Progenitor cell of endocrine pancreas (in vitro differentiated cells): ENCODE measurements around the gene GPI. TPM values are rescaled to one million over a fixed set of nuclear protein-coding genes. Genes with fewer than 3 reads are reported as not detected.
"Not testable (repeated sequence)": the region's sequence is repeated elsewhere in the genome, so short reads cannot be mapped to it uniquely, and the experiment has no call there.

Source experiments
- DNase-seq: peaks from one replicate; pipeline ENCODE4 v3.0.0; 2021; ENCODE audit warnings: low spot score; ENCODE audit not compliant: unreplicated experiment
- H3K27ac Mint-ChIP-seq: 2 replicates; pipeline ENCODE4 v1.8.0; 2021; ENCODE audit warnings: mild to moderate bottlenecking, moderate library complexity, mixed read lengths
- H3K27me3 Mint-ChIP-seq: 2 replicates; pipeline ENCODE4 v1.8.0; 2021; ENCODE audit warnings: mixed read lengths
- H3K36me3 Mint-ChIP-seq: 2 replicates; pipeline ENCODE4 v1.8.0; 2022; ENCODE audit warnings: mixed read lengths; ENCODE audit not compliant: insufficient read depth
- H3K4me1 Mint-ChIP-seq: 2 replicates; pipeline ENCODE4 v1.8.0; 2021; ENCODE audit warnings: low read depth, mixed read lengths
- H3K4me3 Mint-ChIP-seq: 2 replicates; pipeline ENCODE4 v1.8.0; 2021; ENCODE audit warnings: low read depth, mild to moderate bottlenecking, moderate library complexity, mixed read lengths
- H3K9me3 Mint-ChIP-seq: 2 replicates; pipeline ENCODE4 v1.8.0; 2021; ENCODE audit warnings: low read depth, mixed read lengths
- CTCF ChIP-seq: fragments of 200-600 bp; sonication (generic); IDR thresholded peaks from one replicate; pipeline ENCODE4 v1.5.0; 2021; ENCODE audit warnings: antibody characterized with exemption, mild to moderate bottlenecking; ENCODE audit not compliant: unreplicated experiment
- total RNA-seq: library from RNA; stranded (reverse); gene quantifications from 2 replicates; pipeline ENCODE4 v1.2.1, GENCODE V29; 2021

The GPI gene
- total RNA-seq, 1 donor from 2014 or later, result 147 TPM

DNA sequence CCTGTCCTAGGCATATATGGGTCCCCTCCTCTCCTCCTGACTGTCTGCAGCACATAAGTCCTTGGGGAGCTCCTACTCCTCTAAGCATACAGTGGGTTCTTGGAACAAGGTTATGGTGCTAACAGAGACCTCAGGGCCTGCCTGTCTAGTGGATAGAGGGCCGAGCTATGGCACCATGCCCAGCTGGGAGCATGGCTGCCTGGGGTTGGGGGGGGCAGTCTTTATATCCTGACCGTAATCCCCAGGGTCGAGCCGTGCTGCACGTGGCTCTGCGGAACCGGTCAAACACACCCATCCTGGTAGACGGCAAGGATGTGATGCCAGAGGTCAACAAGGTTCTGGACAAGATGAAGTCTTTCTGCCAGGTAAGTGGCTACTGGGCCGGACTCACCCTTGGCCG, 3.3 kb downstream of the GPI start:
- no peak for DNase-seq
- TF ChIP-seq CTCF, result no peak
- Mint-ChIP-seq H3K4me3 (peak overlapping the region; percentile 37), H3K27me3 (no peaks in the 10 kb centered on the region), H3K36me3 (peaks cover 9% of the 10 kb centered on the region), H3K27ac (no peak overlapping the region), H3K4me1 (peaks cover 11% of the 10 kb centered on the region), H3K9me3 (no peaks in the 10 kb centered on the region)

DNA sequence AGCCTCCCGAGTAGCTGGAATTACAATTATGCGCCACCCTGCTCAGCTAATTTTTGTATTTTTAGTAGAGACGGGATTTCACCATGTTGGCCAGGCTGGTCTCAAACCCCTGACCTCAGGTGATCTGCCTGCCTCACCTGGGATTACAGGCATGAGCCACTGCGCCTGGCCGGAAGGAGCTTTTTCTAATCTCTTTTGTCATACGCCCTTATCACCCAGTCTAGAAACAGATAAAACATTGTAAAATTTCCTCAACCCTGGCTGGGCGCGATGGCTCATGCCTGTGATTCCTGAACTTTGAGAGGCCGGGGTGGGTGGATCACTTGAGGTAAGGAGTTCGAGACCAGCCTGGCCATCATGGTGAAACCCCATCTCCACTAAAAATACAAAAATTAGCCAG, 4.2 kb downstream of the GPI start:
- H3K4me1 Mint-ChIP-seq, result peaks cover 11% of the 10 kb centered on the region
- peaks cover 13% of the 10 kb centered on the region for H3K36me3 Mint-ChIP-seq
- not testable (repeated sequence) for H3K9me3 Mint-ChIP-seq, H3K27ac Mint-ChIP-seq, H3K4me3 Mint-ChIP-seq, DNase-seq, H3K27me3 Mint-ChIP-seq

- Mint-ChIP-seq H3K4me1 (peaks cover 7% of the 10 kb centered on the region), H3K36me3 (peaks cover 15% of the 10 kb centered on the region), H3K27ac (no peak overlapping the region), H3K4me3 (no peak overlapping the region), H3K9me3 (no peaks in the 10 kb centered on the region), H3K27me3 (no peaks in the 10 kb centered on the region)
- DNase-seq, result no peak
- TF ChIP-seq CTCF, result no peak
Observed at GRCh38 chr19:34370117-34370516, 5.1 kb downstream of the GPI start.

- peaks cover 13% of the 10 kb centered on the region for H3K36me3 Mint-ChIP-seq
- no peak for TF ChIP-seq CTCF
- no peak overlapping the region for H3K27ac Mint-ChIP-seq
- no peak overlapping the region for H3K4me3 Mint-ChIP-seq
- H3K27me3 Mint-ChIP-seq, result no peaks in the 10 kb centered on the region
- DNase-seq, result no peak
- H3K9me3 Mint-ChIP-seq, result no peaks in the 10 kb centered on the region
- H3K4me1 Mint-ChIP-seq, result peaks cover 3% of the 10 kb centered on the region
Observed at GRCh38 chr19:34370983-34371382, 6.0 kb downstream of the GPI start.

- H3K36me3 Mint-ChIP-seq, result peaks cover 15% of the 10 kb centered on the region
- H3K4me3 Mint-ChIP-seq, result no peak overlapping the region
- H3K27me3 Mint-ChIP-seq, result no peaks in the 10 kb centered on the region
- no peaks in the 10 kb centered on the region for H3K4me1 Mint-ChIP-seq
- no peak overlapping the region for H3K27ac Mint-ChIP-seq
- no peaks in the 10 kb centered on the region for H3K9me3 Mint-ChIP-seq
- no peak for DNase-seq
- no peak for TF ChIP-seq CTCF
Observed at GRCh38 chr19:34373601-34374288, 8.7 kb downstream of the GPI start.

DNA sequence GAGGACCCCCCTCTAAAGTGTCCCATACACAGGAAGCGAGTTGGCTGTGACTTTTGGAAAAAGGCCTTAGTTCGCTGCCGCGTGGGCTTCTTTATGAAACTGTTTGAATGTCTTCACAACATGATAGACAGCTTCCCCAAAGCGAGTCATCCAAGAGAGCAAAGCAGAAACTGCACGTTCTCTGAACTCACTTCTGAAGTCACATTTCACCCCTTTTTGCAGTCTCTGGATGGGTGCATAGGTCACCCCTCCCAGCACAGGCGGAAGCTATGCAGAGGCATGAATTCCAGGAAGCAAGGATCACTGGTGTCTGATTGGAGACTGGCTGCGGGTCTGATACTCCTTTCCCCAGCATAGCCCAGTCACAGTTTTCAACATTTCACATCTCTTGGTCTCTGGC, 10.6 kb downstream of the GPI start:
- H3K27me3 Mint-ChIP-seq, result no peaks in the 10 kb centered on the region
- no peak for DNase-seq
- no peaks in the 10 kb centered on the region for H3K4me1 Mint-ChIP-seq
- TF ChIP-seq CTCF, result no peak
- no peak overlapping the region for H3K4me3 Mint-ChIP-seq
- H3K36me3 Mint-ChIP-seq, result peaks cover 15% of the 10 kb centered on the region
- H3K9me3 Mint-ChIP-seq, result no peaks in the 10 kb centered on the region
- H3K27ac Mint-ChIP-seq, result no peak overlapping the region
